Breast epithelium (tissue), 3 donors: ENCODE data around the gene YES1.

Experiments used
- CTCF ChIP-seq, 3 donors: fragments of 450-650 bp; IDR thresholded peaks; one replicate each; pipeline ENCODE4 v1.5.1; 2016 to 2017; ENCODE audit warnings: antibody characterized with exemption in 3 of 3, mild to moderate bottlenecking in 3 of 3, moderate library complexity in 3 of 3
- POLR2A ChIP-seq: fragments of 450-650 bp; IDR thresholded peaks from one replicate; pipeline ENCODE4 v1.6.1; 2016; ENCODE audit warnings: antibody characterized with exemption, mild to moderate bottlenecking, moderate library complexity
- POLR2AphosphoS5 ChIP-seq, 3 donors: sonication (generic); formaldehyde crosslinking; IDR thresholded peaks; one replicate each; pipeline ENCODE4 v1.6.1; 2017; ENCODE audit warnings: antibody characterized with exemption in 3 of 3

GRCh38 chr18:730692-731091 is 81.3 kb downstream of the YES1 start:
- TF ChIP-seq POLR2AphosphoS5 (IDR thresholded peaks at IDR 0.05) (no peak), CTCF (IDR thresholded peaks at IDR 0.05) (no peak), POLR2A (no peak)
